ENCODE measurements around the gene FNDC7.

GRCh38 chr1:108678706-108679105, 34.0 kb upstream of the FNDC7 start:
- TF ChIP-seq YY1 (IDR thresholded peaks at IDR 0.05; ENCODE audit: low read depth), result no peak
- no peak for TF ChIP-seq EP300 (IDR thresholded peaks at IDR 0.05; ENCODE audit: borderline replicate concordance)
- no peak for TF ChIP-seq RAD21 (IDR thresholded peaks at IDR 0.05; ENCODE audit: low read depth)
- TF ChIP-seq TEAD4 (IDR thresholded peaks at IDR 0.05), result no peak
- no peak for TF ChIP-seq REST (IDR thresholded peaks at IDR 0.05; ENCODE audit: low read depth)
- TF ChIP-seq EGR1 (IDR thresholded peaks at IDR 0.05), result no peak

All from Ishikawa (cell line).